NCI-H446 (cell line): ENCODE measurements around the gene RACK1.

Experiments
- DNase-seq, 2 experiments: peaks; one replicate each; lab custom pipeline; 2025; lab: John Stamatoyannopoulos, UW

The RACK1 gene

GRCh38 chr5:181259974-181260719 is 16.4 kb upstream of the RACK1 start:
- DNase-seq: no peak

GRCh38 chr5:181259283-181259682 is 15.6 kb upstream of the RACK1 start:
- DNase-seq: no peak

- no peak for DNase-seq
Measured at GRCh38 chr5:181258576-181258975, 14.9 kb upstream of the RACK1 start.

GRCh38 chr5:181255836-181256578 is 12.3 kb upstream of the RACK1 start:
- DNase-seq: no peak

GRCh38 chr5:181255276-181255675 is 11.6 kb upstream of the RACK1 start:
- DNase-seq: no peak

GRCh38 chr5:181248277-181248676 is 4.6 kb upstream of the RACK1 start:
- no peak for DNase-seq

GRCh38 chr5:181246276-181247049 is 2.8 kb upstream of the RACK1 start:
- DNase-seq: no peak

- no peak for DNase-seq
Measured at GRCh38 chr5:181245427-181246275, 1.9 kb upstream of the RACK1 start.

GRCh38 chr5:181243018-181243563 is 615 bp downstream of the RACK1 start:
- no peak for DNase-seq

GRCh38 chr5:181242031-181242451 is 1.7 kb downstream of the RACK1 start:
- DNase-seq: no peak

- DNase-seq: no peak
Measured at GRCh38 chr5:181241393-181241975, 2.2 kb downstream of the RACK1 start.

GRCh38 chr5:181239062-181239663 is 4.5 kb downstream of the RACK1 start:
- no peak for DNase-seq

- DNase-seq: no peak
Measured at GRCh38 chr5:181237729-181238385, 5.8 kb downstream of the RACK1 start.

GRCh38 chr5:181236954-181237641 is 6.6 kb downstream of the RACK1 start:
- DNase-seq: no peak

GRCh38 chr5:181236471-181236870 is 7.2 kb downstream of the RACK1 start:
- DNase-seq: no peak

- no peak for DNase-seq
Measured at GRCh38 chr5:181235689-181236366, 7.9 kb downstream of the RACK1 start.

GRCh38 chr5:181235323-181235688 is 8.4 kb downstream of the RACK1 start:
- DNase-seq: no peak

- no peak for DNase-seq
Measured at GRCh38 chr5:181234455-181235306, 9.0 kb downstream of the RACK1 start.
